Progenitor cell of endocrine pancreas (in vitro differentiated cells): Measurements from ENCODE around the gene SMARCA2. TPM values are rescaled to one million over a fixed set of nuclear protein-coding genes. Genes with fewer than 3 reads are reported as not detected.

Source experiments
- DNase-seq: peaks from one replicate; pipeline ENCODE4 v3.0.0; 2021; ENCODE audit warnings: low spot score; ENCODE audit not compliant: unreplicated experiment
- H3K27ac Mint-ChIP-seq: 2 replicates; pipeline ENCODE4 v1.8.0; 2021; ENCODE audit warnings: mild to moderate bottlenecking, moderate library complexity, mixed read lengths
- H3K27me3 Mint-ChIP-seq: 2 replicates; pipeline ENCODE4 v1.8.0; 2021; ENCODE audit warnings: mixed read lengths
- H3K36me3 Mint-ChIP-seq: 2 replicates; pipeline ENCODE4 v1.8.0; 2022; ENCODE audit warnings: mixed read lengths; ENCODE audit not compliant: insufficient read depth
- H3K4me1 Mint-ChIP-seq: 2 replicates; pipeline ENCODE4 v1.8.0; 2021; ENCODE audit warnings: low read depth, mixed read lengths
- H3K4me3 Mint-ChIP-seq: 2 replicates; pipeline ENCODE4 v1.8.0; 2021; ENCODE audit warnings: low read depth, mild to moderate bottlenecking, moderate library complexity, mixed read lengths
- H3K9me3 Mint-ChIP-seq: 2 replicates; pipeline ENCODE4 v1.8.0; 2021; ENCODE audit warnings: low read depth, mixed read lengths
- CTCF ChIP-seq: fragments of 200-600 bp; sonication (generic); IDR thresholded peaks from one replicate; pipeline ENCODE4 v1.5.0; 2021; ENCODE audit warnings: antibody characterized with exemption, mild to moderate bottlenecking; ENCODE audit not compliant: unreplicated experiment
- total RNA-seq: library from RNA; stranded (reverse); gene quantifications from 2 replicates; pipeline ENCODE4 v1.2.1, GENCODE V29; 2021

The SMARCA2 gene
- total RNA-seq, 1 donor from 2014 or later: 55.8 TPM

DNA sequence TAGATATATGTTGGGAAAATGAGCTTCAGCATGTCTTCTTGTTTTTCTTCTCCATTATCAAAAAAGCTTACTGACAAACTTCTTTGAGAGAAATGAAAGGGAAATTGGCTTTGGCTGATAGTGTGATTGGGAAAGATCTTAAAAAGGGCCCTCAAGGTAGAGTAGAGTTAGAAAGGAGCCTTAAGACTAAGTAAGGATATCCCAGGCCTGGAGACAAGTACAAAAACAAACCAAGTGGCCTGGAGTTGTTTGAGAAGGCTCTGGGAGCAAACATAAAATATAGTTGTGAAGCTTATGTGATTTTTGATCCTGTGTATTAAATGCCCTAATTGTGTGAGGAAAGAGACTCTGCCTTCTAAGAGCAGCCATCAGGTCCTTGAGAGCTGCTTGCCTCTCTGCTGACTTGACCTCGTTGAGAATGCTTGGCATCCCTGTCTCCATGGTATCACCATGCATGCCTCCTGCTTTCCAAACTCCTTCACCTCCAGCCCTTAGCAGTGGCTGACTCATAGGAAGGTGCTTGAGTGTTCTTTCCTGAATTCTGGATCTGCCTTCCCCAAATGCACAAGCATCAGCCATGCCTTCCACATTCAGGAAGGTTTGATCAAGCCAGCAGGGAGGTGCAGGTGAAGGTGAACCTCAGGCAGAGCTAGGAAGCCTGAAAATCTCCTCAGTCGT lies 78.9 kb downstream of the SMARCA2 start:
- H3K4me3 Mint-ChIP-seq: no peak overlapping the region
- H3K9me3 Mint-ChIP-seq: no peaks in the 10 kb centered on the region
- H3K27me3 Mint-ChIP-seq: no peaks in the 10 kb centered on the region
- TF ChIP-seq CTCF: no peak
- H3K4me1 Mint-ChIP-seq: peaks cover 3% of the 10 kb centered on the region
- H3K36me3 Mint-ChIP-seq: peaks cover 12% of the 10 kb centered on the region
- H3K27ac Mint-ChIP-seq: no peak overlapping the region
- no peak for DNase-seq

DNA sequence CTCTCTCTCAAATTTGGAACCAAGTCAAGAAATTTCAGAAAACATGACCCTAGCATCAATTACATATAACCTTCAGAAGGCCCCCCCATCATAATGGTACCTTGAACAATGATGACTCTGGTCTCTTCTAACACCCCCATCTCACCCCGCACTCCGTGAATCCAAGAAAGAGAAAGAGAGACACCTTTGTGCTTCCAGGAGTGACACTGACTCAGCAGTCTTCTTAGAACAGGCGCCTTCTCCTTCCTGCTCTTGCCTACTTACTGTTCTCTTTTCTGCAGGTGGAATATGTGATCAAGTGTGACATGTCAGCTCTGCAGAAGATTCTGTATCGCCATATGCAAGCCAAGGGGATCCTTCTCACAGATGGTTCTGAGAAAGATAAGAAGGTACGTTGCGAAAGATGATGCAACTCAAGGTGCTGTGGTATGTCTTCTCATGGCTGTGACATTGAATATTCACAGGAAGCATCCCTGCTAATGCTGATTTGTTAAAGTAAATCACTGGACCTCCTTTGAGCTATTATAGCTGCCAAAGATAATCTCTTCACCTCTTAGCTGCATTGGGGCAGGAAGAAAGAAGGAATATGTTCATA lies 81.3 kb downstream of the SMARCA2 start:
- Mint-ChIP-seq H3K4me3 (no peak overlapping the region), H3K27me3 (no peaks in the 10 kb centered on the region), H3K9me3 (no peaks in the 10 kb centered on the region), H3K4me1 (peaks cover 3% of the 10 kb centered on the region), H3K36me3 (peaks cover 10% of the 10 kb centered on the region), H3K27ac (no peak overlapping the region)
- DNase-seq: no peak
- TF ChIP-seq CTCF: no peak

DNA sequence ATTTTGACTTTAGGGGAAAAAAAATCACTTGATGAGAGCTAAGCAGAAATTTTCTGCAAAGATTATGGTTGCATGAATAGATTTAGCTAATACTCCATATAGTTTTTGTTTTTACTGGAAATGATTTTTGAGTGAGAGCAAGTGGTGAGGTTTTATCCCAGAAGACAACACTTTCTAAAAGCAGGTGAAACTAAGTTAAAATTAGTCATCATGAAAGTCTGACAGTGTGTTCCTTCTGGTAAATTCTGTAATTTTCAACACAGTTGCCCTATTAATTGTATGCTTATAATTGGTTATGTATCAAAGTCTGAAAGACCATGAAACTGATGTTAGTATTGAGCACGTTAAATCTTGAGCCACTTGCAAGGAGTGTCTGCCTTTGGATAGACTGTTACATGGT lies 91.5 kb downstream of the SMARCA2 start:
- Mint-ChIP-seq H3K36me3 (peaks cover 10% of the 10 kb centered on the region), H3K4me1 (peaks cover 8% of the 10 kb centered on the region), H3K27me3 (no peaks in the 10 kb centered on the region), H3K9me3 (no peaks in the 10 kb centered on the region), H3K27ac (no peak overlapping the region), H3K4me3 (no peak overlapping the region)
- no peak for DNase-seq
- no peak for TF ChIP-seq CTCF

GRCh38 chr9:2107906-2108451 lies 92.8 kb downstream of the SMARCA2 start:
- DNase-seq: no peak

More at GRCh38 chr9:2107906-2108451, 92.8 kb downstream of the SMARCA2 start:
- peak overlapping the region; percentile 70 for H3K27ac Mint-ChIP-seq
- no peak overlapping the region for H3K4me3 Mint-ChIP-seq
- peaks cover 3% of the 10 kb centered on the region for H3K4me1 Mint-ChIP-seq
- no peaks in the 10 kb centered on the region for H3K27me3 Mint-ChIP-seq
- H3K9me3 Mint-ChIP-seq: no peaks in the 10 kb centered on the region
- H3K36me3 Mint-ChIP-seq: peaks cover 10% of the 10 kb centered on the region
- TF ChIP-seq CTCF: no peak
